NCI-H2227 (cell line): Measurements from ENCODE around the gene TBX4.
"Not testable (repeated sequence)": the region's sequence is repeated elsewhere in the genome, so short reads cannot be mapped to it uniquely, and the experiment has no call there.

Experiments used
- DNase-seq: peaks from one replicate; lab custom pipeline; 2025; ENCODE audit not compliant: unreplicated experiment; lab: John Stamatoyannopoulos, UW

The TBX4 gene

DNA sequence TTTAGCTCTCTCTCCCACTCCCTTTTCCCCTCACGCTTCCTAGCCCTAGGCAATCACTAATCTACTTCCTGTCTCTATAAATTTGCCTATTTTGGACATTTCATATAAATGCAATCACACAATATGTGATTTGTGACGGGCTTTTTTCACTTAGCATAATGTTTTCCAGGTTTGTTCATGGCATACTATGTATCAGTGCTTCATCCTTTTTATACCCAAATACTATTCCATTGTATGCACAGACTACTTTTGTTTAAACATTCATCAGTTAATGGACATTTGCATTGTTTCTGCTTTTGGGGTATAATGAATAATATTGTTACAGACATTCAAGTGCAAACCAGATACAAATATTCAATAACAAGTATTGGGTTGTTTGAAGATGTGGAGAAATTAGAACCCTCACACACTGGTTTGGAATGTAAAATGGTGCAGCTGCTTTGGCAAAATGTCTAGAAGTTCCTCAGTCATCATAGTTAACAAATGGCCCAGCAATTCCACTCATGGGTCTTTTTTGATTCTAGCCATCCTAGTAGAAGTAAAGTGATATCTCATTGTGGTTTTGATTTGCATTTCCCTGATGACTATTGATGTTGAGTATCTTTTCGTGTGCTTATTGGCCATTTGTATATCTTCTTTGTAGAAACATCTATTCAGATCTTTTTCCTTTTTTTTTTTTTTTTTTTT is 67.7 kb downstream of the TBX4 start:
- DNase-seq: no peak

DNA sequence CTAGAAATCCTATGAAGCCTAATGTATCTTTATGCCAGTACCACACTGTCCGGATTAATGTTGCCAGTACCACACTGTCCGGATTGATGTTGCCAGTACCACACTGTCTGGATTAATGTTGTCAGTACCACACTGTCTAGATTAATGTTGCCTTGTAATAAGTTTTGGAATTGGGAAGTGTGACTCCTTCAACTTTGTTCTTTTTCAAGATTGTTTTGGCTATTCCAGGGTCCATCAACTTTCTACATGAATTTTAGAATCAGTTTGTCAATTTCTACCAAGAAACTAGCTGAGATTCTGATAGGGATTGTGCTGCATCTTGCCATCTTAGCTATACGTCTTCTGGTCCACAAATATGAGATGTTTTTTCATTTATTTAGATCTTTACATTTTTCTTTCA is 68.7 kb downstream of the TBX4 start:
- DNase-seq: no peak

DNA sequence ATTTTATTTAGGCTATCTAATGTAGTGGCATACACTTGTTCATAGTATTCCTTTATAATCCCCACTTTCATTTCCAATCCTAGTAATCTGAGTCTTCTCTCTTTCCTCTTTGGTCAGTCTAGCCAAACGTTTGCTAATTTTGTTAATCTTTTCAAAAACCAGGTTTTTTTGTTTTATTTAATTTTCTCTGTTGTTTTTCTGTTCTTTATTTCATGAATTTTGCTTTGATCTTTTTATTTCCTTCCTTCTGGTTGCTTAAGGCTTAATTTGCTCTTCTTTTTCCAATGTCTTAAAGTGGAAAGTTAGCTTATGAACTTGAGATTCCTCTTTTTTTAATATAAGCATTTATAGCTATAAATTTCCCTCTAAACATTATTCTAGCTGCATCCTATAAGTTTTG is 69.9 kb downstream of the TBX4 start:
- no peak for DNase-seq

DNA sequence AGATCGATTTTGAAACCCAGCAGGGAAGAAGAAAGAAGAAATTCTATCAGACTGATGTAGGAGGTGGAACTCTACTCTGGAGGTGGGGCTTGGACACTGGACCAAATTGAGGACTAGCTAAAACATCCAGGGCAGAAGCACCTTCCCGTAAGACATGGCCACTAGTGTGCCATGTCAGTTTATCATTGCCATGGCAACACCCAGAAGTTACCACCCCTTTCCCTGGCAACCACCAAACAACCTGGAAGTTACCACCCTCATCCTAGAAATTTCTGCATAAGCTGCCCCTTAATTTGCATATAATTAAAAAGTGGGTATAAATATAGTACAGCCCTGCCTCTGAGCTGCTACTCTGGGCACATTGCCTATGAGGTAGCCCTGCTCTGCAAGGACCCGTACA is 72.1 kb downstream of the TBX4 start:
- no peak for DNase-seq

DNA sequence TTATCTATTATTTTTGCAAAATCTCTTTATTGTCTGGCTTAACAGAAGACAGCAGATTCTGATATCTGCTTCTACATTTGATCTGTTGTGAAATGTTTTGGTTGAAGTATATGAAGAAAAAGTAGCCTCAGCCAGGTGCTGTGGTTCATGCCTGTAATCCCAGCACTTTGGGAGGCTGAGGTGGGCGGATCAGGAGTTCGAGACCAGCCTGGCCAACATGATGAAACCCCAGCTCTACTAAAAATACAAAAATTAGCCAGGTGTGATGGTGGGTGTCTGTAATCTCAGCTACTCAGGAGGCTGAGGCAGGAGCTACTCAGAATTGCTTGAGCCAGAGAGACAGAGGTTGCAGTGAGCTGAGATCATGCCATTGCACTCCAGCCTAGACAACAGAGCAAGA is 75.2 kb downstream of the TBX4 start:
- DNase-seq: not testable (repeated sequence)

DNA sequence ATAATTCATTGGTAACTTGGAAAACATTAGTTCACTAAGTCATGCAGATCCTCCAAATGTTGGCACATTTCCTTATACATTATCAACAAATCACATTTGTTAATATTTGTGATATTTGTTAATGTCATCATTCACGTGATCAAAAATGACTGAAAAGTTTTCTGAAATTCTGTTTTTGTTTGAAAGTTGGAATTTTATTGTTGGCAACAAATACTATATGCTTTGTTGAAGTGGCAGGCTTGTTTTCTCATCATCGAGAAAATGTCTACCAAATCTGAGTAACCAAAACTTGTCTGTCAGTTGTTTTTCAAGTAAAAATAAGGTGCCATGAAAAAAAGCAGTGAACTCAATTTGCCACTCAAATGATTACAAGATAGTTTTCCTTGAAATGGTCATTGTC is 75.9 kb downstream of the TBX4 start:
- no peak for DNase-seq

DNA sequence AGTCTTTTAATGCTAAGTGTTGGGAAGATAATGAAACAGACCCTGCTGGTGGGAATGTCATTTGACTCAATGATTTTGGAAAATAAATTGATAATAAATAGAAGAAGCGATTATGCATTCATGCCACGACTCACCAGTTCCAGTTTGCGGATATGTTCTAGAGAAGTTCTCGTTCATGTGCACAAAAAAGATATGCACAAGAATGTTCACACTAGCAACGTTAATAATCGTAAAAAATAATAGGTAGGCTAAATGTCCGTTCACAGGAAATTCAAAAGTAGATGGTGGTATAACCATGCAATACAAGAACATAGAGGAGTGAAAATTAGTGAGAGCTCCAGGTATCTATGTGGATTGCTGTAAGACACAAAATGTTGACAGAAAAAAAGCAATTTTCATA is 79.0 kb downstream of the TBX4 start:
- no peak for DNase-seq

DNA sequence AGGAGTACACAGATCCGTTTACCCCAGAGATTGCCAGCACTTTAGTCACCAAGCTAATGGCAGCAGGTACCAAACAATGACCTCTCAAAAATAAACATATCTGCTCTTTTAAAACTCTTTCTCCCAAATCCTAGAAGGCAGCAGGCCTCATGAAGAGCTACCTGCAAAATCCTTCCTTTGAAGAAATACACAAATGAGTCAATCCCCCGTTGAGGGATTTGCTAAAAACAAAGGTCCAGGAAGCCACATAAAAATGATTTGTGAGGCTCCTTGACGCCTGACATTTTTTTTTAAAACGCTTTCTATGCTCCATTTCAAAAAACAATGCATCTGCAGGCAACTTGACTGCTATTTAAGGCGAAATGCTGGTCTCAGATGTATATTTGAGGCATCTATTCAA is 80.6 kb downstream of the TBX4 start:
- DNase-seq: no peak

DNA sequence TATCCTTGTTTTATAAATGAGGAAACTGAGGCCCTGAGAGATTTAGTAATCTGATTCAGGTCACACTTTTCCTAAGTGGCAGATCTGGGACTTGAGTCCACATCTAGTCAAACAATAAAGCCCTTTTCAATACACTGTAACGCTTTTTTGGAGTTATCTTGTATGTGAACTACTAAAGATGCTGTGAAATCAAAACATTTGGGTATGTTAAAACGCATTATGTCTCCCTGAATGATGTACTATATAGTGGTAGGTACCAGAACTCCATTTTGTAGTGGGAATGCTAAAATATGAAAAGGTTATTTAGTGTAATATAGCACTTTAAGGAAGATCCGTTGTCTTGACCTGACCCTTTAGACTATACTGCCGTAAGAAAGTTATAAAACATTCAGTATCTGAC is 81.6 kb downstream of the TBX4 start:
- no peak for DNase-seq

DNA sequence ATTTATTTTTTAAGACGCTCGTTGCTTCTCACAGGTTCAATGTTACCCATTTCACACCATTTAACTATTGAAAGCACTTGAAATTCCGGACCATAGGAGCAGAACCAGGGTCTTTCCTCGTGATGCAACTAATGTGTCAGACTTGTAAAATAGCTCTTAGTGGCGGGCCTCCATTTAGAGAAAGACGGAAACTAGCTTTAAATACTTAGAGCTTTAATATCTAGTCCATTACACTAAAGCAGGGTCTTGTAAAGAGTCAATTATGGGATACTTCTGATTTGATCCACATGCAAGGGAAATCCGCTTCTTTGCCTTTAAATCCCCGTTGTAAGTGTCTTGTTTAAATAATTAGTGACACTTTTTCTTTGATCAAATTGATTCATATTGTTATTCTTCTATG is 82.2 kb downstream of the TBX4 start:
- no peak for DNase-seq
